ENCODE data around the gene AXL. TPM values are rescaled to one million over a fixed set of nuclear protein-coding genes. Genes with fewer than 3 reads are reported as not detected.
A peak's percentile ranks its signal among the peaks of the same experiment; 100 is the strongest.

AXL gene
- total RNA-seq, result 10 to 100 TPM; 24.0 to 67.7 (median 36.1) TPM
- polyA plus RNA-seq, result 10 to 100 TPM; 18.1 to 34.7 TPM
- long read RNA-seq, donor 1, full-length matches to known transcripts, result 5 of 45 reads
- long read RNA-seq, donor 1, partial matches to known transcripts, result 14 of 45 reads
- long read RNA-seq, donor 1, other reads (novel, unspliced or antisense), result 26 of 45 reads
- long read RNA-seq, donor 2, full-length matches to known transcripts, result 7 of 76 reads
- long read RNA-seq, donor 2, partial matches to known transcripts, result 69 of 76 reads
- long read RNA-seq, donor 2, other reads (novel, unspliced or antisense), result 0 of 76 reads
- long read RNA-seq, donor 3, full-length matches to known transcripts, result 8 of 21 reads
- long read RNA-seq, donor 3, partial matches to known transcripts, result 9 of 21 reads
- long read RNA-seq, donor 3, other reads (novel, unspliced or antisense), result 4 of 21 reads

- intact Hi-C loops (cut with DNase I), result loop anchor here in 1 of 4 donors (5.0 kb wide), 1 partner anchor 33 kb away; no protein-coding TSS in a partner anchor
- peaks cover 6% of the 10 kb centered on the region for H3K4me1 ChIP-seq (ENCODE audit: insufficient read depth)
- DNase-seq, result peak; percentile 75 to 87 (median 86)
- H3K9me3 ChIP-seq, result no peaks in the 10 kb centered on the region
- 0 to 2% (median 1%) methylated on average over 19 to 32 of the region's 32 CpGs for WGBS, 3 donors
- peak within 1 kb of the TSS; percentile 90 to 96 for H3K27ac ChIP-seq
- no peaks in the 10 kb centered on the region for H3K27me3 ChIP-seq
- no peaks in the 10 kb centered on the region for H3K36me3 ChIP-seq
- TF ChIP-seq POLR2A (IDR thresholded peaks at IDR 0.05) (peak; percentile 38), CTCF (IDR thresholded peaks at IDR 0.05) (no peak), EP300 (IDR thresholded peaks at IDR 0.05) (no peak)
- H3K4me3 ChIP-seq, result peak within 1 kb of the TSS; percentile 97
These were observed at the start of gene AXL for GRCh38 chr19:41218615-41219507. Gene AXL, plus strand, starts transcription at chr19:41219223. Its CDS starts 170 bp downstream, at chr19:41219393.

- intact Hi-C loops (cut with DNase I), result no loop called here
- DNase-seq, result no peak
- Histone ChIP-seq H3K27me3 (no peaks in the 10 kb centered on the region), H3K9me3 (no peaks in the 10 kb centered on the region), H3K27ac (no peak overlapping the region), H3K36me3 (no peaks in the 10 kb centered on the region), H3K4me3 (no peak overlapping the region), H3K4me1 (ENCODE audit: insufficient read depth) (no peaks in the 10 kb centered on the region)
- 52 to 64% (median 55%) methylated on average over 6 of the region's 6 CpGs for WGBS, 3 donors
- TF ChIP-seq POLR2A (IDR thresholded peaks at IDR 0.05) (no peak), CTCF (IDR thresholded peaks at IDR 0.05) (no peak), EP300 (IDR thresholded peaks at IDR 0.05) (no peak)
These were observed 46.5 kb upstream of the AXL start for GRCh38 chr19:41172297-41173164.

GRCh38 chr19:41174297-41174928 lies 44.6 kb upstream of the AXL start:
- Histone ChIP-seq H3K4me3 (no peak overlapping the region), H3K36me3 (no peaks in the 10 kb centered on the region), H3K27ac (no peak overlapping the region), H3K4me1 (ENCODE audit: insufficient read depth) (no peaks in the 10 kb centered on the region), H3K9me3 (no peaks in the 10 kb centered on the region), H3K27me3 (no peaks in the 10 kb centered on the region)
- WGBS, 3 donors, result 73 to 77% (median 74%) methylated on average over 15 of the region's 15 CpGs
- intact Hi-C loops (cut with DNase I), result no loop called here
- no peak for DNase-seq
- TF ChIP-seq EP300 (IDR thresholded peaks at IDR 0.05) (no peak), CTCF (IDR thresholded peaks at IDR 0.05) (no peak), POLR2A (IDR thresholded peaks at IDR 0.05) (no peak)
